IMR-90 (cell line): ENCODE results near the gene MTF1. TPM values are rescaled to one million over a fixed set of nuclear protein-coding genes. Genes with fewer than 3 reads are reported as not detected.

Experiments used
- ATAC-seq: fragments of 200-7000 bp; cut with Tn5 transposase; 2 replicates; pipeline ENCODE4 v1.9.1; 2020; ENCODE audit warnings: low read depth, mild to moderate bottlenecking, moderate library complexity
- BruUV-seq: library from RNA; stranded (reverse); fragments of 400-500 nt; replicated peaks from 2 replicates; lab custom pipeline; 2021; lab: Mats Ljungman, UMichigan
- CTCF ChIA-PET: fragments of 300-600 bp; formaldehyde crosslinking; extraction: SDS; loops from one replicate; lab custom pipeline; 2021; ENCODE audit warnings: antibody characterized with exemption; lab: Yijun Ruan, JAX
- POLR2A ChIA-PET: fragments of 300-600 bp; sonication (Branson Sonifier 250); formaldehyde crosslinking; loops from one replicate; lab custom pipeline; 2022; ENCODE audit warnings: antibody characterized with exemption; ENCODE audit not compliant: unreplicated experiment; lab: Charles Lee
- DNase-seq: peaks from one replicate; pipeline ENCODE4 v3.0.0; 2013
- H2AFZ ChIP-seq: replicated peaks from 2 replicates; pipeline ENCODE3; 2013; ENCODE audit warnings: low read length, mild to moderate bottlenecking; ENCODE audit not compliant: poor library complexity
- H2AK5ac ChIP-seq: 2 replicates; pipeline ENCODE4 v1.6.1; 2013; ENCODE audit warnings: low read depth, low read length, inconsistent platforms
- H2AK9ac ChIP-seq: replicated peaks from 2 replicates; pipeline ENCODE3; 2013; ENCODE audit warnings: mild to moderate bottlenecking, low read depth, low read length, moderate library complexity; ENCODE audit not compliant: poor library complexity
- H2BK120ac ChIP-seq: 2 replicates; pipeline ENCODE4 v1.6.1; 2013; ENCODE audit warnings: low read depth, low read length, inconsistent platforms
- H2BK15ac ChIP-seq: 3 replicates; pipeline ENCODE4 v1.6.1; 2013; ENCODE audit warnings: low read depth, low read length, inconsistent platforms
- H2BK20ac ChIP-seq: 2 replicates; pipeline ENCODE4 v1.6.1; 2013; ENCODE audit warnings: low read depth, mild to moderate bottlenecking, inconsistent platforms, low read length, moderate library complexity
- H2BK5ac ChIP-seq: 2 replicates; pipeline ENCODE4 v1.6.1; 2013; ENCODE audit warnings: mild to moderate bottlenecking, low read depth, low read length, inconsistent platforms; ENCODE audit not compliant: poor library complexity, severe bottlenecking
- H3K14ac ChIP-seq: replicated peaks from 2 replicates; pipeline ENCODE4 v1.6.1; 2013; ENCODE audit warnings: low read depth, low read length, inconsistent platforms
- H3K18ac ChIP-seq: 2 replicates; pipeline ENCODE4 v1.6.1; 2013; ENCODE audit warnings: low read depth, low read length, control low read depth
- H3K23ac ChIP-seq: 2 replicates; pipeline ENCODE4 v1.6.1; 2013; ENCODE audit warnings: low read depth, low read length, inconsistent platforms
- H3K27ac ChIP-seq: 2 replicates; pipeline ENCODE4 v1.5.1; 2013; ENCODE audit warnings: mild to moderate bottlenecking, control low read depth, low read length; ENCODE audit not compliant: insufficient read depth
- H3K27me3 ChIP-seq: 2 replicates; pipeline ENCODE4 v1.6.1; 2013; ENCODE audit warnings: low read length; ENCODE audit not compliant: control insufficient read depth, insufficient read depth
- H3K36me3 ChIP-seq: 2 replicates; pipeline ENCODE4 v1.6.1; 2013; ENCODE audit warnings: low read length, mixed read lengths; ENCODE audit not compliant: control insufficient read depth, insufficient read depth
- H3K4ac ChIP-seq: 2 replicates; pipeline ENCODE4 v1.6.1; 2013; ENCODE audit warnings: low read depth, low read length, inconsistent platforms
- H3K4me1 ChIP-seq: 2 replicates; pipeline ENCODE4 v1.6.1; 2013; ENCODE audit warnings: low read length, mixed read lengths; ENCODE audit not compliant: control insufficient read depth, insufficient read depth
- H3K4me2 ChIP-seq: 2 replicates; pipeline ENCODE4 v1.6.1; 2013; ENCODE audit warnings: low read depth, mild to moderate bottlenecking, control low read depth, low read length, moderate library complexity
- H3K4me3 ChIP-seq: 2 replicates; pipeline ENCODE4 v1.5.1; 2013; ENCODE audit warnings: low read depth, mild to moderate bottlenecking, control low read depth, low read length, moderate library complexity; ENCODE audit not compliant: insufficient read depth
- H3K56ac ChIP-seq: 2 replicates; pipeline ENCODE4 v1.6.1; 2013; ENCODE audit warnings: low read length, inconsistent platforms; ENCODE audit not compliant: insufficient read depth; ENCODE audit errors: extremely low read depth
- H3K79me1 ChIP-seq, 2 experiments: 2 replicates each; pipeline ENCODE4 v1.6.1; 2013; ENCODE audit warnings: low read length in 2 of 2, inconsistent platforms in 1 of 2, low read depth in 1 of 2
- H3K9ac ChIP-seq: 2 replicates; pipeline ENCODE4 v1.6.1; 2013; ENCODE audit warnings: low read depth, low read length, control low read depth
- H3K9me1 ChIP-seq: 2 replicates; pipeline ENCODE4 v1.6.1; 2013; ENCODE audit warnings: low read length, inconsistent platforms; ENCODE audit not compliant: insufficient read depth
- H3K9me3 ChIP-seq: 2 replicates; pipeline ENCODE4 v1.6.1; 2013; ENCODE audit warnings: low read length; ENCODE audit not compliant: control insufficient read depth, insufficient read depth
- H4K20me1 ChIP-seq: 2 replicates; pipeline ENCODE4 v1.6.1; 2013; ENCODE audit warnings: low read length, inconsistent platforms; ENCODE audit not compliant: insufficient read depth
- H4K5ac ChIP-seq: 2 replicates; pipeline ENCODE4 v1.6.1; 2013; ENCODE audit warnings: mild to moderate bottlenecking, low read depth, low read length, control low read depth
- H4K8ac ChIP-seq, 2 experiments: 2 replicates each; pipeline ENCODE4 v1.6.1; 2013; ENCODE audit warnings: low read depth in 2 of 2, low read length in 2 of 2, control low read depth in 1 of 2, inconsistent platforms in 1 of 2
- H4K91ac ChIP-seq: 2 replicates; pipeline ENCODE4 v1.6.1; 2013; ENCODE audit warnings: low read depth, low read length, inconsistent platforms; ENCODE audit not compliant: insufficient read depth
- CEBPB ChIP-seq: IDR thresholded peaks from 2 replicates; pipeline ENCODE4 v1.6.1; 2012; ENCODE audit warnings: low read depth, low read length, improper control_type of control experiment
- CHD1 ChIP-seq: IDR thresholded peaks from 2 replicates; pipeline ENCODE4 v1.6.1; 2012; ENCODE audit warnings: low read depth, low read length, improper control_type of control experiment
- ELK1 ChIP-seq: fragments of 150-350 bp; IDR thresholded peaks from 2 replicates; pipeline ENCODE4 v1.6.1; 2016; ENCODE audit warnings: low read depth, mild to moderate bottlenecking, low read length, moderate library complexity, borderline replicate concordance
- FOS ChIP-seq: fragments of 150-350 bp; IDR thresholded peaks from 2 replicates; pipeline ENCODE4 v1.6.1; 2016; ENCODE audit warnings: low read depth, low read length
- MAZ ChIP-seq: IDR thresholded peaks from 2 replicates; pipeline ENCODE4 v1.6.1; 2012; ENCODE audit warnings: low read depth, mild to moderate bottlenecking, low read length, improper control_type of control experiment, moderate library complexity, borderline replicate concordance
- POLR2A ChIP-seq: IDR thresholded peaks from 2 replicates; pipeline ENCODE4 v1.6.1; 2012; ENCODE audit warnings: mild to moderate bottlenecking, low read depth, low read length
- RAD21 ChIP-seq: IDR thresholded peaks from 2 replicates; pipeline ENCODE4 v1.6.1; 2012; ENCODE audit warnings: low read length, improper control_type of control experiment
- WGBS, 2 experiments: methylation state at CpG; one replicate each; pipeline versions ENCODE4 v1.1.5 to v1.1.7; 2013; ENCODE audit warnings: missing lambda C conversion rate in 2 of 2; ENCODE audit not compliant: insufficient read length in 1 of 2; ENCODE audit errors: extremely low coverage in 2 of 2; 5-methylcytosine and 5-hydroxymethylcytosine counted together
- dilution Hi-C: fragments of 300-500 bp; cut with HindIII; formaldehyde crosslinking; loops from one replicate; pipeline ENCODE4 v1.14.3; 2018; ENCODE audit warnings: low sequenced_read_pairs; ENCODE audit not compliant: unreplicated experiment
- in situ Hi-C: fragments of 300-500 bp; cut with MboI; formaldehyde crosslinking; loops from 3 replicates; pipeline ENCODE4 v1.14.3; 2019; ENCODE audit warnings: low sequenced_read_pairs, inconsistent platforms, mixed read lengths
- intact Hi-C: fragments of 100-400 bp; cut with micrococcal nuclease; formaldehyde crosslinking; loops from 2 replicates; pipeline ENCODE4 v1.10.0; 2022
- polyA plus RNA-seq, 3 experiments: library from polyadenylated mRNA; depleted of rRNA; stranded (reverse); fragments of >200 nt; gene quantifications; 2 replicates each; pipeline ENCODE4 v1.2.3, GENCODE V29; 2012; ENCODE audit warnings: low replicate concordance in 1 of 3
- total RNA-seq: library from RNA; depleted of rRNA; stranded (reverse); fragments of >200 nt; gene quantifications from 2 replicates; pipeline ENCODE4 v1.2.3, GENCODE V29; 2012
- TF ChIP-seq, protein P1 (sequence below): fragments of 150-350 bp; IDR thresholded peaks from 2 replicates; pipeline ENCODE4 v1.6.1; 2017; ENCODE audit warnings: mild to moderate bottlenecking, antibody characterized with exemption, low read length, low read depth

Gene MTF1
- total and polyA plus RNA-seq, 2 of the 4 experiments (the other 2 are of a cell fraction) = 2.3 to 4.7 TPM

DNA sequence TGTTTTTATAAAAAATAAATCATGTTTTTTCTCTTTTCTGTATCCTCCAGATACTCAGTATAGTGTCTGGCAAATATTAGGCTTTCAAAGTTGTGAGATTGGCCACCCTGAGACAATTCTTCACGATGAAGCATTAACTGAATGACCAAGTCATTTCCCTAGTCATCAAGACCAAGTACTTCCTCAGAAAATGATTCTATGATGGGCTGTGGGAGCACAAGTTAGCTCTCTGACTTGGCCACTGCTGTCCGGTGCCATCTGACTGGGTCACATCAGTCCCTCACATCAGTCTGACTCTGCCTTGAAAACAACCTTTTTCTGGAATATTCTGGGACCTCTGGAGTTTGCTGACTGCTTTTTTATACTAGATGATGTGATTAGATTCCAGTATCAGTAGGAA, 37.9 kb downstream of the MTF1 start:
- no peak overlapping the region for H3K4me3 ChIP-seq
- H3K36me3 ChIP-seq = peaks cover 34% of the 10 kb centered on the region
- H2BK15ac ChIP-seq = no peak overlapping the region
- H2AK5ac ChIP-seq = no peak overlapping the region
- H3K9ac ChIP-seq = no peak overlapping the region
- H2AFZ ChIP-seq = no peak overlapping the region
- H3K4ac ChIP-seq = no peak overlapping the region
- H3K27ac ChIP-seq = no peak overlapping the region
- H4K5ac ChIP-seq = no peak overlapping the region
- peaks cover 11% of the 10 kb centered on the region in 2 experiments; a peak in 3 of 4 replicates for H3K79me1 ChIP-seq
- intact Hi-C loops (no loop called here), dilution Hi-C loops (no loop called here), in situ Hi-C loops (no loop called here)
- H3K4me2 ChIP-seq = no peak overlapping the region
- peaks cover 6% of the 10 kb centered on the region; the same call in 1 of the 2 replicates for H3K9me1 ChIP-seq
- H4K91ac ChIP-seq = no peak overlapping the region
- ChIA-PET CTCF (interaction anchor here (1.7 kb wide), 1 partner anchor 13 kb away, joined by 4 read pairs; the partner anchor contains the start of genes C1orf122 and YRDC), POLR2A (no interaction called here)
- no peak overlapping the region for H3K14ac ChIP-seq
- H3K18ac ChIP-seq = no peak overlapping the region
- BruUV-seq = no TSS peak
- no peaks in the 10 kb centered on the region for H3K27me3 ChIP-seq
- DNase-seq (no peak), ATAC-seq (no peak)
- H2BK120ac ChIP-seq = no peak overlapping the region
- no peak overlapping the region for H4K8ac ChIP-seq
- no peak overlapping the region for H3K56ac ChIP-seq
- peaks cover 8% of the 10 kb centered on the region; the same call in 1 of the 2 replicates for H3K4me1 ChIP-seq
- TF ChIP-seq FOS (no peak), CHD1 (no peak), RAD21 (no peak), POLR2A (no peak), CEBPB (no peak), ELK1 (no peak), MAZ (no peak)
- TF ChIP-seq, protein P1, sequence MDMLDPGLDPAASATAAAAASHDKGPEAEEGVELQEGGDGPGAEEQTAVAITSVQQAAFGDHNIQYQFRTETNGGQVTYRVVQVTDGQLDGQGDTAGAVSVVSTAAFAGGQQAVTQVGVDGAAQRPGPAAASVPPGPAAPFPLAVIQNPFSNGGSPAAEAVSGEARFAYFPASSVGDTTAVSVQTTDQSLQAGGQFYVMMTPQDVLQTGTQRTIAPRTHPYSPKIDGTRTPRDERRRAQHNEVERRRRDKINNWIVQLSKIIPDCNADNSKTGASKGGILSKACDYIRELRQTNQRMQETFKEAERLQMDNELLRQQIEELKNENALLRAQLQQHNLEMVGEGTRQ = no peak
- no peaks in the 10 kb centered on the region for H4K20me1 ChIP-seq
- no peak overlapping the region for H2BK20ac ChIP-seq
- no peak overlapping the region for H2BK5ac ChIP-seq
- H3K23ac ChIP-seq = no peak overlapping the region
- no CpG with 5 or more reads among the region's 2 CpGs for WGBS, 2 experiments
- no peak overlapping the region for H2AK9ac ChIP-seq
- no peaks in the 10 kb centered on the region for H3K9me3 ChIP-seq
